CD4-positive, alpha-beta T cell treated with Interferon gamma for 1 hour (primary cell): Measurements from ENCODE around the gene ELMOD1.

Experiments
- DNase-seq: peaks from one replicate; pipeline ENCODE4 v3.0.0-alpha.2; 2020

ELMOD1 gene

GRCh38 chr11:107587306-107587979 lies 3.5 kb upstream of the ELMOD1 start:
- DNase-seq: no peak

GRCh38 chr11:107591378-107592230 lies 657 bp downstream of the ELMOD1 start:
- DNase-seq: no peak

- no peak for DNase-seq
Measured at GRCh38 chr11:107592231-107592590, 1.3 kb downstream of the ELMOD1 start.

- no peak for DNase-seq
Measured at GRCh38 chr11:107592813-107593212, 1.9 kb downstream of the ELMOD1 start.

GRCh38 chr11:107593951-107594350 lies 3.0 kb downstream of the ELMOD1 start:
- DNase-seq: no peak

GRCh38 chr11:107594736-107595135 lies 3.8 kb downstream of the ELMOD1 start:
- no peak for DNase-seq

GRCh38 chr11:107598225-107599139 lies 7.5 kb downstream of the ELMOD1 start:
- no peak for DNase-seq

GRCh38 chr11:107605061-107606006 lies 14.4 kb downstream of the ELMOD1 start:
- no peak for DNase-seq

GRCh38 chr11:107606141-107606540 lies 15.2 kb downstream of the ELMOD1 start:
- DNase-seq: no peak

- no peak for DNase-seq
Measured at GRCh38 chr11:107608809-107609208, 17.9 kb downstream of the ELMOD1 start.

- DNase-seq: no peak
Measured at GRCh38 chr11:107609400-107610218, 18.7 kb downstream of the ELMOD1 start.

GRCh38 chr11:107612445-107612844 lies 21.5 kb downstream of the ELMOD1 start:
- no peak for DNase-seq

GRCh38 chr11:107619926-107620325 lies 29.0 kb downstream of the ELMOD1 start:
- DNase-seq: no peak

GRCh38 chr11:107621081-107621480 lies 30.1 kb downstream of the ELMOD1 start:
- DNase-seq: no peak

GRCh38 chr11:107623183-107623582 lies 32.2 kb downstream of the ELMOD1 start:
- no peak for DNase-seq

GRCh38 chr11:107624983-107625684 lies 34.2 kb downstream of the ELMOD1 start:
- DNase-seq: no peak

- DNase-seq: no peak
Measured at GRCh38 chr11:107625685-107625989, 34.7 kb downstream of the ELMOD1 start.

- no peak for DNase-seq
Measured at GRCh38 chr11:107631043-107631442, 40.1 kb downstream of the ELMOD1 start.

- DNase-seq: no peak
Measured at GRCh38 chr11:107631931-107632330, 41.0 kb downstream of the ELMOD1 start.

- DNase-seq: no peak
Measured at GRCh38 chr11:107646783-107647182, 55.8 kb downstream of the ELMOD1 start.

- DNase-seq: no peak
Measured at GRCh38 chr11:107648242-107648641, 57.3 kb downstream of the ELMOD1 start.
